K562 (cell line): ENCODE measurements around the gene GNG14. TPM values are rescaled to one million over a fixed set of nuclear protein-coding genes. Genes with fewer than 3 reads are reported as not detected.

Experiments used
- BMI1 ChIP-seq: fragments of 150-350 bp; IDR thresholded peaks from 2 replicates; pipeline ENCODE4 v1.6.1; 2014; ENCODE audit warnings: low read length
- GABPA ChIP-seq: fragments of 200-800 bp; sonication (Bioruptor generic); conservative IDR thresholded peaks from 2 replicates; pipeline ENCODE4 v1.6.1; 2016; ENCODE audit warnings: low read depth, missing genetic modification characterization, missing compliant biosample characterization
- NFIC ChIP-seq: fragments of 450-650 bp; IDR thresholded peaks from 2 replicates; pipeline ENCODE4 v1.6.1; 2017; ENCODE audit warnings: mild to moderate bottlenecking, inconsistent platforms
- TAF7 ChIP-seq: fragments of 450-650 bp; IDR thresholded peaks from 2 replicates; pipeline ENCODE4 v1.6.1; 2016; ENCODE audit warnings: missing genetic modification characterization, missing compliant biosample characterization
- XRCC5 ChIP-seq: fragments of 200-400 bp; formaldehyde crosslinking; IDR thresholded peaks from 2 replicates; pipeline ENCODE4 v1.6.1; 2017; ENCODE audit warnings: low read depth, mild to moderate bottlenecking, low read length
- YY1 ChIP-seq, 3 experiments: IDR thresholded peaks; 2 replicates each; pipeline ENCODE4 v1.6.1; 2011; ENCODE audit warnings: low read length in 2 of 3, mild to moderate bottlenecking in 2 of 3, moderate library complexity in 2 of 3, borderline replicate concordance in 1 of 3, control low read depth in 1 of 3, low read depth in 1 of 3; ENCODE audit not compliant: insufficient read depth in 3 of 3, insufficient replicate concordance in 2 of 3, control insufficient read depth in 1 of 3, insufficient read length in 1 of 3; ENCODE audit errors: extremely low read depth in 1 of 3
- ZBTB11 ChIP-seq, 3 experiments: fragments of 200-800 bp in 1 of 3; fragments of 250-450 bp in 1 of 3; fragments of 450-650 bp in 1 of 3; sonication (Bioruptor Pico) in 1 of 3; sonication (Bioruptor generic) in 1 of 3; formaldehyde crosslinking in 1 of 3; IDR thresholded peaks; 2 replicates each; pipeline versions ENCODE4 v1.6.1 to v1.8.0; 2016 to 2022; ENCODE audit warnings: mild to moderate bottlenecking in 2 of 3, missing genetic modification characterization in 2 of 3, missing compliant biosample characterization in 1 of 3, moderate library complexity in 1 of 3
- ZBTB40 ChIP-seq, 2 experiments: fragments of 450-650 bp in 1 of 2; sonication (generic) in 1 of 2; formaldehyde crosslinking in 1 of 2; IDR thresholded peaks; 2 replicates each; pipeline versions ENCODE4 v1.7.1 to v1.9.0; 2016 to 2022; ENCODE audit warnings: inconsistent platforms in 1 of 2, mild to moderate bottlenecking in 1 of 2, missing genetic modification reagents in 1 of 2
- ZC3H8 ChIP-seq: fragments of 450-650 bp; IDR thresholded peaks from 2 replicates; pipeline ENCODE4 v1.6.1; 2017
- polyA plus RNA-seq, 8 experiments: library from polyadenylated mRNA; depleted of rRNA in 4 of 8; stranded (reverse) in 5 of 8; unstranded in 3 of 8; fragments of >200 nt; fragmentation: Nextera tagmentation in 2 of 8; fragmentation: Illumina TruSeq in 1 of 8; extraction: Ambion mirVana in 2 of 8; extraction: Trizol in 1 of 8; gene quantifications; 2 replicates each; pipeline versions ENCODE4 v1.2.1 to v1.2.3, GENCODE V29; 2011 to 2014; ENCODE audit warnings: inconsistent platforms in 1 of 8, missing spikeins in 1 of 8
- total RNA-seq, 7 experiments: library from RNA; depleted of rRNA in 6 of 7; stranded (reverse); fragments of >200 nt in 6 of 7; fragmentation: Illumina TruSeq in 2 of 7; extraction: Trizol in 2 of 7; gene quantifications; 2 replicates each; pipeline versions ENCODE4 v1.2.1 to v1.2.3, GENCODE V29; 2011 to 2021; ENCODE audit warnings: low replicate concordance in 1 of 7
- TF ChIP-seq, protein P1 (sequence below): fragments of 450-650 bp; IDR thresholded peaks from one replicate; pipeline ENCODE4 v1.6.1; 2018; ENCODE audit warnings: mild to moderate bottlenecking, moderate library complexity; ENCODE audit not compliant: partially characterized antibody

The GNG14 gene
- total and polyA plus RNA-seq, 9 of the 15 experiments (the other 6 are each of a cell fraction or from before 2014, with no cell fraction given) = not detected

DNA sequence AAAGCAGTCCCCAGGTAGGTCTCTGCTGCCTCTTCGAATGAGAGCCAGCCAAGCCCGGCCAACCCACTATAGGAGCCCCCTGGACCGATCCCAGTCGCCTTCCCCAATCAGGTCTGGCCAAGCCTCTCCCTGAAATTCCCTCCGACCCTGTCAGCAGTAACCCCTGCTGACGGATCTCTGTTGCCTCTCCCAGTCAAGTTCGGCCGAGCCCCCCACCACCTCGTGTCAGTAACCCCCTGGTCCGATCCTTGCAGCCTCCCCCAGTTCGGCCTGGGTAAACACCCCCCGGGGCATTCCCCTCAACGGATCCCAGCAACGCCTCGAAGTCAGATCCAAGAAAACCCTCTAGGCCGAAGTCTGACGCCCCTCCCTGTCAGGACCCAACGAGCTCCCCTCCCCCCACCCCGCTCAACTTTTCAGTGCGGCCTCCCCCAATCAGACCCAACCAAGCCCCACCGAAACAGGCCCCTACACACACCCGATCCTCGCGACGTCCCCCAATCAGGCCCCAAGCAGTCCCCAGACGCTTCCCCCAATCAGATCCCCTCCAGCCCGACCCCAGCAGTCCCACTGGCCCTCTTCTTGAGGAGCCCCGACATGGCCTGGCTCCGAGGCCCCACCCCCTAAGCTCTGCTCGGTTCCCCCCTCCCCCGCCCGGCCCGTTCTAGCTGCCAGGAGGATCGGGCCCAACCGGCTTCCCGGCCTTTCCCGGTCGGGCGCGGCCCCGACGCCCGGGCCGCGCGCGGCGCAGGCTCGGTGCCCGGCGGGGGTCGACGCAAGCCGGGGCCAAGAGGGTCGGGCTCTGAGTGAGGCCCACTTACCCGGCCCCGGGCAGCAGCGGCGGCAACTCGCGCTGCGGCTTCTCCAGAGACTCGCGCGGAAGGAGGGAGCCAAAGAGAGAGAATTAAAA is 34.1 kb downstream of the GNG14 start (continued):
- TF ChIP-seq ZBTB11 (CRISPR knock-in tag; IDR thresholded peaks at IDR 0.05) (no peak), ZBTB40 (IDR thresholded peaks at IDR 0.05) (peak; percentile 46; the same call in 1 of the 2 replicates), ZBTB40 (CRISPR knock-in tag; IDR thresholded peaks at IDR 0.05) (no peak), BMI1 (no peak), XRCC5 (no peak), TAF7 (0 out of 2 replicates have a peak, but pooled peaks have one; percentile 29), ZC3H8 (no peak), GABPA (no peak), YY1 (IDR thresholded peaks at IDR 0.05; ENCODE audit: borderline replicate concordance in 1 of 3, control insufficient read depth in 1 of 3, extremely low read depth in 1 of 3, insufficient read depth in 3 of 3, insufficient read length in 1 of 3, insufficient replicate concordance in 2 of 3, low read depth in 1 of 3, low read length in 2 of 3) (peak in 1 of 3 experiments; percentile 13), NFIC (no peak; the same call in 1 of the 2 replicates)
- TF ChIP-seq, protein P1, sequence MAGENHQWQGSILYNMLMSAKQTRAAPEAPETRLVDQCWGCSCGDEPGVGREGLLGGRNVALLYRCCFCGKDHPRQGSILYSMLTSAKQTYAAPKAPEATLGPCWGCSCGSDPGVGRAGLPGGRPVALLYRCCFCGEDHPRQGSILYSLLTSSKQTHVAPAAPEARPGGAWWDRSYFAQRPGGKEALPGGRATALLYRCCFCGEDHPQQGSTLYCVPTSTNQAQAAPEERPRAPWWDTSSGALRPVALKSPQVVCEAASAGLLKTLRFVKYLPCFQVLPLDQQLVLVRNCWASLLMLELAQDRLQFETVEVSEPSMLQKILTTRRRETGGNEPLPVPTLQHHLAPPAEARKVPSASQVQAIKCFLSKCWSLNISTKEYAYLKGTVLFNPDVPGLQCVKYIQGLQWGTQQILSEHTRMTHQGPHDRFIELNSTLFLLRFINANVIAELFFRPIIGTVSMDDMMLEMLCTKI = no peak
